HCT116 (cell line): ENCODE measurements around the gene EPC1. TPM values are rescaled to one million over a fixed set of nuclear protein-coding genes. Genes with fewer than 3 reads are reported as not detected.
A peak's percentile ranks its signal among the peaks of the same experiment; 100 is the strongest.

Experiments used
- ATAC-seq: fragments of 200-7000 bp; cut with Tn5 transposase; 2 replicates; pipeline ENCODE4 v1.9.1; 2020; ENCODE audit warnings: mild to moderate bottlenecking, moderate library complexity
- BruUV-seq: library from RNA; stranded (reverse); fragments of 400-500 nt; replicated peaks from 2 replicates; lab custom pipeline; 2021; lab: Mats Ljungman, UMichigan
- CTCF ChIA-PET: fragments of 300-600 bp; sonication (Branson Sonifier 250); formaldehyde crosslinking; loops from one replicate; lab custom pipeline; 2021; ENCODE audit warnings: antibody characterized with exemption; lab: Charles Lee
- POLR2A ChIA-PET: fragments of 300-600, 350-600 bp; sonication (Branson Sonifier 250); formaldehyde crosslinking; loops from one replicate; lab custom pipeline; 2021; ENCODE audit warnings: antibody characterized with exemption; lab: Charles Lee
- RAD21 ChIA-PET, 2 experiments: fragments of 300-600 bp; sonication (Branson Sonifier 250); formaldehyde crosslinking; loops; one replicate each; lab custom pipeline; 2023; ENCODE audit warnings: low total read pairs in 2 of 2; ENCODE audit not compliant: uncharacterized antibody in 2 of 2, unreplicated experiment in 2 of 2, low non-redundant PET in 1 of 2; lab: Charles Lee
- DNase-seq: peaks from one replicate; pipeline ENCODE4 v3.0.0-alpha.2; 2010; ENCODE audit warnings: low read depth, low spot score
- H2AFZ ChIP-seq: fragments of 200-600 bp; shearing (Covaris generic), sonication (generic); 2 replicates; pipeline ENCODE4 v1.6.1; 2017; ENCODE audit warnings: low read depth, mixed run types, mixed read lengths, antibody characterized with exemption, low read length; ENCODE audit not compliant: poor library complexity, severe bottlenecking
- H3K27ac ChIP-seq: 2 replicates; pipeline ENCODE4 v1.5.1; 2012; ENCODE audit warnings: low read depth, low read length
- H3K27me3 ChIP-seq: fragments of 200-600 bp; sonication (generic); 2 replicates; pipeline ENCODE4 v1.6.1; 2016; ENCODE audit warnings: mixed run types, low read length, mixed read lengths; ENCODE audit not compliant: insufficient read depth
- H3K36me3 ChIP-seq, 2 experiments: fragments of 200-500 bp in 1 of 2; fragments of 200-600 bp in 1 of 2; sonication (Bioruptor generic) in 1 of 2; sonication (generic) in 1 of 2; 2 replicates each; pipeline versions ENCODE4 v1.5.1 to v1.6.1; 2014 to 2016; ENCODE audit warnings: low read length in 2 of 2, inconsistent platforms in 1 of 2, mixed read lengths in 1 of 2, mixed run types in 1 of 2; ENCODE audit not compliant: insufficient read depth in 2 of 2, control insufficient read depth in 1 of 2
- H3K4me1 ChIP-seq, 2 experiments: fragments of 200-600 bp in 1 of 2; sonication (generic) in 1 of 2; 2 replicates each; pipeline versions ENCODE4 v1.5.1 to v1.6.1; 2012 to 2017; ENCODE audit warnings: low read length in 2 of 2, inconsistent platforms in 1 of 2, mild to moderate bottlenecking in 1 of 2, mixed read lengths in 1 of 2, mixed run types in 1 of 2, moderate library complexity in 1 of 2; ENCODE audit not compliant: insufficient read depth in 2 of 2, control insufficient read depth in 1 of 2
- H3K4me2 ChIP-seq: fragments of 200-600 bp; sonication (generic); 2 replicates; pipeline ENCODE4 v1.6.1; 2017; ENCODE audit warnings: mixed run types, low read length, mixed read lengths
- H3K4me3 ChIP-seq, 2 experiments: fragments of 200-600 bp in 1 of 2; sonication (generic) in 1 of 2; replicated peaks in 1 of 2; 2 replicates each; pipeline ENCODE4 v1.5.1; 2011 to 2016; ENCODE audit warnings: low read length in 2 of 2, control low read depth in 1 of 2, low read depth in 1 of 2, mild to moderate bottlenecking in 1 of 2, mixed read lengths in 1 of 2, mixed run types in 1 of 2
- H3K79me2 ChIP-seq: fragments of 200-600 bp; sonication (generic); 2 replicates; pipeline ENCODE4 v1.6.1; 2017; ENCODE audit warnings: mild to moderate bottlenecking, mixed run types, low read length, moderate library complexity, mixed read lengths; ENCODE audit not compliant: insufficient read depth
- H3K9ac ChIP-seq: fragments of 200-600 bp; sonication (generic); 2 replicates; pipeline ENCODE4 v1.6.1; 2016; ENCODE audit warnings: low read length, mixed read lengths
- H3K9me2 ChIP-seq: fragments of 200-600 bp; sonication (generic), shearing (Covaris generic); 2 replicates; pipeline ENCODE4 v1.6.1; 2017; ENCODE audit warnings: mixed run types, mild to moderate bottlenecking, moderate library complexity; ENCODE audit not compliant: insufficient read depth
- H3K9me3 ChIP-seq, 2 experiments: fragments of 200-500 bp in 1 of 2; fragments of 200-600 bp in 1 of 2; sonication (Bioruptor generic) in 1 of 2; sonication (generic) in 1 of 2; 2 replicates each; pipeline ENCODE4 v1.6.1; 2014 to 2017; ENCODE audit warnings: low read length in 2 of 2, mixed read lengths in 2 of 2, inconsistent platforms in 1 of 2, low read depth in 1 of 2, mild to moderate bottlenecking in 1 of 2, mixed run types in 1 of 2, moderate library complexity in 1 of 2; ENCODE audit not compliant: control insufficient read depth in 1 of 2, insufficient read depth in 1 of 2
- H4K20me1 ChIP-seq: fragments of 200-600 bp; sonication (generic), shearing (Covaris generic); 2 replicates; pipeline ENCODE4 v1.6.1; 2017; ENCODE audit warnings: mixed run types, mild to moderate bottlenecking, moderate library complexity; ENCODE audit not compliant: insufficient read depth
- CEBPB ChIP-seq: IDR thresholded peaks from 2 replicates; pipeline ENCODE4 v1.6.1; 2012; ENCODE audit warnings: low read depth
- CTCF ChIP-seq, 3 experiments: fragments of 200-600 bp in 1 of 3; sonication (generic) in 1 of 3; IDR thresholded peaks in 2 of 3; conservative IDR thresholded peaks in 1 of 3; 2 replicates each; pipeline ENCODE4 v1.5.1; 2012 to 2017; ENCODE audit warnings: low read depth in 2 of 3, low read length in 2 of 3, antibody characterized with exemption in 1 of 3, borderline replicate concordance in 1 of 3, control low read depth in 1 of 3, mild to moderate bottlenecking in 1 of 3, mixed read lengths in 1 of 3, mixed run types in 1 of 3, moderate library complexity in 1 of 3; ENCODE audit not compliant: insufficient read depth in 1 of 3
- FOSL1 ChIP-seq: IDR thresholded peaks from 2 replicates; pipeline ENCODE4 v1.6.1; 2012; ENCODE audit warnings: low read depth
- POLR2AphosphoS5 ChIP-seq: IDR thresholded peaks from 2 replicates; pipeline ENCODE4 v1.6.1; 2011; ENCODE audit warnings: mild to moderate bottlenecking, low read depth, low read length, moderate library complexity
- RAD21 ChIP-seq: IDR thresholded peaks from 2 replicates; pipeline ENCODE4 v1.6.1; 2012; ENCODE audit warnings: low read depth, mild to moderate bottlenecking
- SP1 ChIP-seq: IDR thresholded peaks from 2 replicates; pipeline ENCODE4 v1.6.1; 2012; ENCODE audit warnings: low read depth
- TCF7L2 ChIP-seq: IDR thresholded peaks from 2 replicates; pipeline ENCODE4 v1.7.0; 2011; ENCODE audit warnings: borderline replicate concordance, inconsistent platforms; ENCODE audit not compliant: insufficient read depth, insufficient read length; ENCODE audit errors: extremely low read depth
- ZNF274 ChIP-seq: fragments of 200-500 bp; sonication (Bioruptor generic); IDR thresholded peaks from 2 replicates; pipeline ENCODE4 v1.6.1; 2014; ENCODE audit warnings: mild to moderate bottlenecking, low read depth, low read length, inconsistent platforms
- intact Hi-C: fragments of 100-400 bp; cut with micrococcal nuclease; formaldehyde crosslinking; loops from 2 replicates; pipeline ENCODE4 v1.10.0; 2022
- total RNA-seq: library from RNA; stranded (reverse); gene quantifications from one replicate; pipeline ENCODE4 v1.2.1, GENCODE V29; 2021; ENCODE audit not compliant: unreplicated experiment

The EPC1 gene
- total RNA-seq, 1 experiment from 2014 or later, result 20.1 TPM

DNA sequence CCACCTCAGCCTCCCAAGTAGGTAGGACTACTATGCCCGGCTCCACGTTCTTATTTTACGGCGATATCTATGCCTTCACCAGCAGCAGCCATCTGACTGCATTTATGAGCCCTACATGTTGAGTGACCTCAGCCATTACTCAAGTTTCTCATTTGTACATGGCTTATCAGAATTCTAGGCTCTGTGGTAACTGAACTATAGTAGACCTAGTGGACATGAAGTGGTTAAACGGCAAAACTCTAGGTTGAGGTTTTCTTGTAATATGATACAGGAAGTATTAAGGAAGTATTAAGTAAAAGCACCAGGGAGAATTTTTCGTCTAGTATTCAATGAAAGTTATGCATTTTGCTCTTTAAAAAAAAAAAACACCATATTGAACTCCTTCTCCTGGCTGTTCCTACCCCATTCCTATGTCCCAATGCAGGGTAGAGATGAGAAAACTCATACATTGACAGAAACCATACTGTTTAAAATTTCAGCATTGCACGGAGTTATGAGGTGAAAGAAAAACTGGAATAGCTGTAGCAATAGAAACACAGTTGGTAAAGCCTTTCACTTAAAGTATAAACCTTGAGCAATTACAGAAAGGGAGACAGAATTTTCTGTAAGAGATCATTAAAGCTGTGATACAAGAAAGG is 39.8 kb upstream of the EPC1 start (continued):
- TF ChIP-seq CTCF (IDR thresholded peaks at IDR 0.05 in 2 of 3, conservative IDR thresholded peaks at IDR 0.05 in 1 of 3; ENCODE audit: borderline replicate concordance in 1 of 3, insufficient read depth in 1 of 3, low read depth in 2 of 3, low read length in 2 of 3) (no peak), POLR2AphosphoS5 (no peak)
- TF ChIP-seq, all 23 proteins: peak for 0

GRCh38 chr10:32384171-32384570 is 37.2 kb upstream of the EPC1 start:
- Histone ChIP-seq H3K9ac (peak overlapping the region; percentile 22; the same call in 1 of the 2 replicates), H3K9me3 (no peaks in the 10 kb centered on the region), H4K20me1 (no peaks in the 10 kb centered on the region), H3K4me3 (no peak overlapping the region; a peak in 1 of 4 replicates), H2AFZ (peak overlapping the region; percentile 91), H3K27me3 (no peaks in the 10 kb centered on the region), H3K4me1 (peaks cover 29 to 38% of the 10 kb centered on the region in 2 experiments; a peak in 3 of 4 replicates), H3K79me2 (no peaks in the 10 kb centered on the region), H3K27ac (peak overlapping the region; percentile 33; the same call in 1 of the 2 replicates), H3K9me2 (no peaks in the 10 kb centered on the region), H3K4me2 (peak overlapping the region; percentile 63), H3K36me3 (no peaks in the 10 kb centered on the region)
- ChIA-PET CTCF (no interaction called here), POLR2A (no interaction called here), RAD21 (no interaction called here)
- ATAC-seq (peak; percentile 55), DNase-seq (no peak)
- no TSS peak for BruUV-seq
- no peak for TF ChIP-seq ZNF274
- no peak for TF ChIP-seq FOSL1
- no peak for TF ChIP-seq CEBPB
- no peak for TF ChIP-seq POLR2AphosphoS5
- no peak for TF ChIP-seq TCF7L2
- no peak for TF ChIP-seq CTCF (IDR thresholded peaks at IDR 0.05 in 2 of 3, conservative IDR thresholded peaks at IDR 0.05 in 1 of 3; ENCODE audit: borderline replicate concordance in 1 of 3, insufficient read depth in 1 of 3, low read depth in 2 of 3, low read length in 2 of 3)
- TF ChIP-seq SP1, result peak; percentile 36; the same call in 1 of the 2 replicates
- no peak for TF ChIP-seq RAD21
- intact Hi-C loops, result loop anchor here (5.0 kb wide), 1 partner anchor 63 kb away; the partner anchor contains the start of gene CCDC7
